CD4-positive, alpha-beta T cell treated with Interleukin-12 subunit alpha and Interleukin-12 subunit beta, for 1 hour (primary cell): Measurements from ENCODE around the gene IFNG-AS1.

Source experiments
- DNase-seq: peaks from one replicate; pipeline ENCODE4 v3.0.0-alpha.2; 2020

The IFNG-AS1 gene

GRCh38 chr12:67996347-67996746 is 7.1 kb downstream of the IFNG-AS1 start:
- no peak for DNase-seq

- no peak for DNase-seq
These were observed 9.1 kb downstream of the IFNG-AS1 start for GRCh38 chr12:67998379-67998778.

- DNase-seq = no peak
These were observed 10.0 kb downstream of the IFNG-AS1 start for GRCh38 chr12:67999244-67999643.

GRCh38 chr12:68001486-68002466 is 12.5 kb downstream of the IFNG-AS1 start:
- DNase-seq = no peak

- no peak for DNase-seq
These were observed 14.5 kb downstream of the IFNG-AS1 start for GRCh38 chr12:68003777-68004176.

- no peak for DNase-seq
These were observed 17.8 kb downstream of the IFNG-AS1 start for GRCh38 chr12:68007033-68007432.

GRCh38 chr12:68007466-68007865 is 18.2 kb downstream of the IFNG-AS1 start:
- no peak for DNase-seq

- no peak for DNase-seq
These were observed 22.1 kb downstream of the IFNG-AS1 start for GRCh38 chr12:68011206-68011881.

- DNase-seq = no peak
These were observed 22.6 kb downstream of the IFNG-AS1 start for GRCh38 chr12:68011882-68012207.

- DNase-seq = no peak
These were observed 23.5 kb downstream of the IFNG-AS1 start for GRCh38 chr12:68012712-68013111.

- DNase-seq = no peak
These were observed 23.9 kb downstream of the IFNG-AS1 start for GRCh38 chr12:68013181-68013580.

- DNase-seq = no peak
These were observed 26.9 kb downstream of the IFNG-AS1 start for GRCh38 chr12:68016136-68016535.

GRCh38 chr12:68018315-68018714 is 29.1 kb downstream of the IFNG-AS1 start:
- DNase-seq = no peak

GRCh38 chr12:68020049-68020448 is 30.8 kb downstream of the IFNG-AS1 start:
- DNase-seq = no peak

GRCh38 chr12:68020699-68021098 is 31.5 kb downstream of the IFNG-AS1 start:
- DNase-seq = no peak

GRCh38 chr12:68028647-68029046 is 39.4 kb downstream of the IFNG-AS1 start:
- peak; percentile 8 for DNase-seq

- no peak for DNase-seq
These were observed 41.0 kb downstream of the IFNG-AS1 start for GRCh38 chr12:68030248-68030647.

GRCh38 chr12:68031174-68031573 is 41.9 kb downstream of the IFNG-AS1 start:
- DNase-seq = no peak

- DNase-seq = peak; percentile 25
These were observed 42.9 kb downstream of the IFNG-AS1 start for GRCh38 chr12:68031881-68032739.

- no peak for DNase-seq
These were observed 45.3 kb downstream of the IFNG-AS1 start for GRCh38 chr12:68034567-68034966.

- peak; percentile 22 for DNase-seq
These were observed 47.4 kb downstream of the IFNG-AS1 start for GRCh38 chr12:68036642-68037041.

GRCh38 chr12:68037616-68038255 is 48.5 kb downstream of the IFNG-AS1 start:
- no peak for DNase-seq

- no peak for DNase-seq
These were observed 49.4 kb downstream of the IFNG-AS1 start for GRCh38 chr12:68038650-68039049.
